Measurements from ENCODE around the gene SMIM43. TPM values are rescaled to one million over a fixed set of nuclear protein-coding genes. Genes with fewer than 3 reads are reported as not detected.

Gene SMIM43
- total RNA-seq, 1 donor from 2014 or later: not detected

GRCh38 chr4:121800638-121800960 lies 35.6 kb upstream of the SMIM43 start:
- no peak for TF ChIP-seq CTCF (conservative IDR thresholded peaks at IDR 0.05; ENCODE audit: low read depth, low read length)
- peak; percentile 12 for DNase-seq (ENCODE audit: low read depth)
- peak overlapping the region; percentile 81 for H3K4me3 ChIP-seq (ENCODE audit: low read depth, low read length)

GRCh38 chr4:121799867-121800501 lies 35.0 kb upstream of the SMIM43 start:
- TF ChIP-seq CTCF (conservative IDR thresholded peaks at IDR 0.05; ENCODE audit: low read depth, low read length): no peak
- DNase-seq (ENCODE audit: low read depth): no peak
- H3K4me3 ChIP-seq (ENCODE audit: low read depth, low read length): no peak overlapping the region

GRCh38 chr4:121799208-121799823 lies 34.4 kb upstream of the SMIM43 start:
- no peak for TF ChIP-seq CTCF (conservative IDR thresholded peaks at IDR 0.05; ENCODE audit: low read depth, low read length)
- no peak overlapping the region for H3K4me3 ChIP-seq (ENCODE audit: low read depth, low read length)
- DNase-seq (ENCODE audit: low read depth): no peak

- DNase-seq (ENCODE audit: low read depth): no peak
- no peak overlapping the region for H3K4me3 ChIP-seq (ENCODE audit: low read depth, low read length)
- TF ChIP-seq CTCF (conservative IDR thresholded peaks at IDR 0.05; ENCODE audit: low read depth, low read length): no peak
Measured at GRCh38 chr4:121796283-121796682, 31.3 kb upstream of the SMIM43 start.

- no peak for TF ChIP-seq CTCF (conservative IDR thresholded peaks at IDR 0.05; ENCODE audit: low read depth, low read length)
- no peak overlapping the region for H3K4me3 ChIP-seq (ENCODE audit: low read depth, low read length)
- DNase-seq (ENCODE audit: low read depth): no peak
Measured at GRCh38 chr4:121794505-121795188, 29.7 kb upstream of the SMIM43 start.

GRCh38 chr4:121792966-121793365 lies 28.0 kb upstream of the SMIM43 start:
- H3K4me3 ChIP-seq (ENCODE audit: low read depth, low read length): no peak overlapping the region
- no peak for DNase-seq (ENCODE audit: low read depth)
- no peak for TF ChIP-seq CTCF (conservative IDR thresholded peaks at IDR 0.05; ENCODE audit: low read depth, low read length)

All from epithelial cell of proximal tubule (primary cell).